Muscle of leg (tissue), 11 donors: ENCODE measurements around the gene GATB. TPM values are rescaled to one million over a fixed set of nuclear protein-coding genes. Genes with fewer than 3 reads are reported as not detected.

Experiments used
- DNase-seq: peaks from one replicate; pipeline ENCODE4 v3.0.0; 2013
- H3K27ac ChIP-seq: one replicate; pipeline ENCODE4 v1.5.1; 2013; ENCODE audit warnings: mild to moderate bottlenecking, low read length, control low read depth
- H3K27me3 ChIP-seq: one replicate; pipeline ENCODE4 v1.6.1; 2013; ENCODE audit warnings: low read length; ENCODE audit not compliant: control insufficient read depth, insufficient read depth
- H3K36me3 ChIP-seq: one replicate; pipeline ENCODE4 v1.6.1; 2013; ENCODE audit warnings: low read length; ENCODE audit not compliant: control insufficient read depth, insufficient read depth
- H3K4me1 ChIP-seq: one replicate; pipeline ENCODE4 v1.6.1; 2013; ENCODE audit warnings: low read length; ENCODE audit not compliant: control insufficient read depth, insufficient read depth
- H3K4me3 ChIP-seq: one replicate; pipeline ENCODE4 v1.5.1; 2013; ENCODE audit warnings: low read length, control low read depth
- H3K9me3 ChIP-seq: replicated peaks from 2 replicates; pipeline ENCODE4 v1.6.1; 2013; ENCODE audit warnings: low read depth, low read length; ENCODE audit not compliant: control insufficient read depth
- WGBS: methylation state at CpG from one replicate; pipeline ENCODE4 v1.1.5; 2013; ENCODE audit warnings: missing lambda C conversion rate; ENCODE audit not compliant: insufficient coverage; 5-methylcytosine and 5-hydroxymethylcytosine counted together
- polyA plus RNA-seq, 8 donors: library from polyadenylated mRNA; unstranded; fragments of 120-200 nt; gene quantifications; one replicate each; pipeline versions ENCODE4 v1.2.1 to v1.2.3, GENCODE V29; 2013; ENCODE audit warnings: inconsistent platforms in 1 of 8, low replicate concordance in 1 of 8; ENCODE audit not compliant: insufficient read length in 8 of 8, insufficient read depth in 1 of 8
- total RNA-seq: library from RNA; stranded (reverse); fragments of 120-200 nt; gene quantifications from one replicate; pipeline ENCODE4 v1.2.4, GENCODE V29; 2013

Gene GATB
- total and polyA plus RNA-seq, 9 donors, result 15.4 to 23.9 (median 20.2) TPM

GRCh38 chr4:151679231-151679630, 81.6 kb downstream of the GATB start:
- Histone ChIP-seq H3K4me3 (no peak overlapping the region), H3K4me1 (peaks cover 30% of the 10 kb centered on the region), H3K9me3 (no peaks in the 10 kb centered on the region), H3K36me3 (peaks cover 15% of the 10 kb centered on the region), H3K27me3 (no peaks in the 10 kb centered on the region), H3K27ac (no peak overlapping the region)
- WGBS, result 78% methylated on average over 7 of the region's 8 CpGs
- no peak for DNase-seq

GRCh38 chr4:151678048-151678872, 82.5 kb downstream of the GATB start:
- no peak for DNase-seq

GRCh38 chr4:151677193-151677592, 83.6 kb downstream of the GATB start:
- Histone ChIP-seq H3K27ac (no peak overlapping the region), H3K4me3 (no peak overlapping the region), H3K36me3 (peaks cover 12% of the 10 kb centered on the region), H3K4me1 (peaks cover 34% of the 10 kb centered on the region), H3K27me3 (no peaks in the 10 kb centered on the region), H3K9me3 (no peaks in the 10 kb centered on the region)
- WGBS, result no CpG with 5 or more reads among the region's 3 CpGs
- no peak for DNase-seq

More at GRCh38 chr4:151678048-151678872, 82.5 kb downstream of the GATB start:
- Histone ChIP-seq H3K27ac (no peak overlapping the region), H3K36me3 (peaks cover 15% of the 10 kb centered on the region), H3K4me1 (peaks cover 34% of the 10 kb centered on the region), H3K4me3 (no peak overlapping the region), H3K27me3 (no peaks in the 10 kb centered on the region), H3K9me3 (no peaks in the 10 kb centered on the region)
- WGBS, result 43% methylated on average over 8 of the region's 14 CpGs

- Histone ChIP-seq H3K27ac (no peak overlapping the region), H3K36me3 (peaks cover 8% of the 10 kb centered on the region), H3K27me3 (no peaks in the 10 kb centered on the region), H3K4me3 (no peak overlapping the region), H3K4me1 (peaks cover 34% of the 10 kb centered on the region), H3K9me3 (no peaks in the 10 kb centered on the region)
- WGBS, result 71% methylated on average over 6 of the region's 11 CpGs
- no peak for DNase-seq
These were observed 84.5 kb downstream of the GATB start for GRCh38 chr4:151676301-151676700.

- Histone ChIP-seq H3K4me3 (no peak overlapping the region), H3K27me3 (no peaks in the 10 kb centered on the region), H3K9me3 (no peaks in the 10 kb centered on the region), H3K27ac (peak overlapping the region; percentile 56), H3K36me3 (peaks cover 8% of the 10 kb centered on the region), H3K4me1 (peaks cover 34% of the 10 kb centered on the region)
- 50% methylated on average over 2 of the region's 9 CpGs for WGBS
- DNase-seq, result peak; percentile 56
These were observed 85.3 kb downstream of the GATB start for GRCh38 chr4:151675411-151675971.

GRCh38 chr4:151674804-151675391, 85.9 kb downstream of the GATB start:
- Histone ChIP-seq H3K36me3 (peaks cover 8% of the 10 kb centered on the region), H3K27ac (peak overlapping the region; percentile 56), H3K4me3 (peak overlapping the region; percentile 5), H3K27me3 (no peaks in the 10 kb centered on the region), H3K4me1 (peaks cover 34% of the 10 kb centered on the region), H3K9me3 (no peaks in the 10 kb centered on the region)
- DNase-seq, result peak; percentile 77
- WGBS, result 11% methylated on average over 11 of the region's 19 CpGs

GRCh38 chr4:151673908-151674520, 86.8 kb downstream of the GATB start:
- H3K4me3 ChIP-seq, result no peak overlapping the region
- 82% methylated on average over 5 of the region's 12 CpGs for WGBS

GRCh38 chr4:151672996-151673395, 87.8 kb downstream of the GATB start:
- peaks cover 34% of the 10 kb centered on the region for H3K4me1 ChIP-seq
- H3K4me3 ChIP-seq, result no peak overlapping the region
- peaks cover 2% of the 10 kb centered on the region for H3K36me3 ChIP-seq
- DNase-seq, result no peak
- no peak overlapping the region for H3K27ac ChIP-seq
- no peaks in the 10 kb centered on the region for H3K9me3 ChIP-seq
- no peaks in the 10 kb centered on the region for H3K27me3 ChIP-seq
- WGBS, result 76% methylated on average over 6 of the region's 14 CpGs

More at GRCh38 chr4:151673908-151674520, 86.8 kb downstream of the GATB start:
- no peak overlapping the region for H3K27ac ChIP-seq
- no peaks in the 10 kb centered on the region for H3K27me3 ChIP-seq
- DNase-seq, result no peak
- peaks cover 32% of the 10 kb centered on the region for H3K4me1 ChIP-seq
- peaks cover 2% of the 10 kb centered on the region for H3K36me3 ChIP-seq
- H3K9me3 ChIP-seq, result no peaks in the 10 kb centered on the region

- no peak overlapping the region for H3K27ac ChIP-seq
- H3K27me3 ChIP-seq, result no peaks in the 10 kb centered on the region
- WGBS, result 62% methylated on average over 9 of the region's 14 CpGs
- H3K36me3 ChIP-seq, result peaks cover 2% of the 10 kb centered on the region
- no peak overlapping the region for H3K4me3 ChIP-seq
- peaks cover 38% of the 10 kb centered on the region for H3K4me1 ChIP-seq
- H3K9me3 ChIP-seq, result no peaks in the 10 kb centered on the region
- no peak for DNase-seq
These were observed 89.2 kb downstream of the GATB start for GRCh38 chr4:151671541-151672059.

GRCh38 chr4:151670843-151671242, 90.0 kb downstream of the GATB start:
- no peak overlapping the region for H3K4me3 ChIP-seq
- no peak for DNase-seq
- no peak overlapping the region for H3K27ac ChIP-seq
- no peaks in the 10 kb centered on the region for H3K27me3 ChIP-seq
- peaks cover 34% of the 10 kb centered on the region for H3K4me1 ChIP-seq
- no peaks in the 10 kb centered on the region for H3K9me3 ChIP-seq
- no CpG with 5 or more reads among the region's 5 CpGs for WGBS
- peaks cover 2% of the 10 kb centered on the region for H3K36me3 ChIP-seq
